ENCODE data around the gene GSTM3. TPM values are rescaled to one million over a fixed set of nuclear protein-coding genes. Genes with fewer than 3 reads are reported as not detected.
"Not testable (repeated sequence)": the region's sequence is repeated elsewhere in the genome, so short reads cannot be mapped to it uniquely, and the experiment has no call there.

Gene GSTM3
- total RNA-seq, 4 donors from 2014 or later, result 16.3 to 72.6 (median 32.4) TPM

GRCh38 chr1:109759513-109760334 lies 18.9 kb upstream of the GSTM3 start:
- peaks cover 0 to 54% (median 0%) of the 10 kb centered on the region in 3 donors for H3K36me3 ChIP-seq
- H3K27me3 ChIP-seq, result no peaks in the 10 kb centered on the region
- no peak overlapping the region for H3K27ac ChIP-seq
- DNase-seq, result peak in 2 of 3 donors; percentile 44 to 47
- H3K9me3 ChIP-seq, result no peaks in the 10 kb centered on the region
- TF ChIP-seq POLR2A (IDR thresholded peaks at IDR 0.05) (no peak), CTCF (IDR thresholded peaks at IDR 0.05) (no peak)
- no peak overlapping the region for H3K4me3 ChIP-seq
- H3K4me1 ChIP-seq, result peaks cover 0 to 25% (median 0%) of the 10 kb centered on the region in 4 donors

GRCh38 chr1:109757936-109758786 lies 17.3 kb upstream of the GSTM3 start:
- Histone ChIP-seq H3K9me3 (no peaks in the 10 kb centered on the region), H3K27ac (no peak overlapping the region), H3K27me3 (no peaks in the 10 kb centered on the region), H3K4me3 (no peak overlapping the region), H3K4me1 (peaks cover 0 to 18% (median 0%) of the 10 kb centered on the region in 4 donors), H3K36me3 (peaks cover 0 to 61% (median 0%) of the 10 kb centered on the region in 3 donors)
- TF ChIP-seq CTCF (IDR thresholded peaks at IDR 0.05) (no peak), POLR2A (IDR thresholded peaks at IDR 0.05) (no peak)
- peak in 2 of 3 donors; percentile 26 to 43 for DNase-seq

GRCh38 chr1:109756848-109757521 lies 16.1 kb upstream of the GSTM3 start:
- Histone ChIP-seq H3K4me1 (peaks cover 0 to 14% (median 0%) of the 10 kb centered on the region in 4 donors), H3K27me3 (no peaks in the 10 kb centered on the region), H3K27ac (no peak overlapping the region), H3K36me3 (peaks cover 0 to 70% (median 0%) of the 10 kb centered on the region in 3 donors), H3K4me3 (no peak overlapping the region), H3K9me3 (no peaks in the 10 kb centered on the region)
- peak in 1 of 3 donors; percentile 43 for DNase-seq
- no peak for TF ChIP-seq CTCF (IDR thresholded peaks at IDR 0.05)
- TF ChIP-seq POLR2A (IDR thresholded peaks at IDR 0.05), result no peak

GRCh38 chr1:109756325-109756724 lies 15.5 kb upstream of the GSTM3 start:
- not testable (repeated sequence) for H3K4me3 ChIP-seq
- DNase-seq, result peak in 1 of 3 donors; percentile 28
- H3K36me3 ChIP-seq, result peaks cover 0 to 73% (median 0%) of the 10 kb centered on the region in 3 donors

GRCh38 chr1:109754738-109755137 lies 13.9 kb upstream of the GSTM3 start:
- no peak overlapping the region for H3K4me3 ChIP-seq
- H3K4me1 ChIP-seq, result no peaks in the 10 kb centered on the region
- no peak for DNase-seq
- TF ChIP-seq POLR2A (IDR thresholded peaks at IDR 0.05) (no peak), CTCF (IDR thresholded peaks at IDR 0.05) (no peak)
- H3K27ac ChIP-seq, result no peak overlapping the region
- H3K9me3 ChIP-seq, result no peaks in the 10 kb centered on the region
- no peaks in the 10 kb centered on the region for H3K27me3 ChIP-seq
- peaks cover 0 to 84% (median 0%) of the 10 kb centered on the region in 3 donors for H3K36me3 ChIP-seq

More at GRCh38 chr1:109756325-109756724, 15.5 kb upstream of the GSTM3 start:
- H3K27me3 ChIP-seq, H3K4me1 ChIP-seq, H3K9me3 ChIP-seq, H3K27ac ChIP-seq: not testable (repeated sequence)
